CD14-positive monocyte (primary cell): ENCODE measurements around the gene TLR9. TPM values are rescaled to one million over a fixed set of nuclear protein-coding genes. Genes with fewer than 3 reads are reported as not detected.
"Not testable (repeated sequence)": the region's sequence is repeated elsewhere in the genome, so short reads cannot be mapped to it uniquely, and the experiment has no call there.

Source experiments
- DNase-seq, 3 donors: peaks; one replicate each; pipeline ENCODE4 v3.0.0-alpha.2; 2011 to 2022
- H2AFZ ChIP-seq: 2 replicates; pipeline ENCODE4 v1.6.0; 2012; ENCODE audit warnings: mild to moderate bottlenecking, low read depth, low read length, inconsistent platforms; ENCODE audit not compliant: insufficient read depth, poor library complexity, severe bottlenecking
- H3K27ac ChIP-seq, 2 donors: 1 replicate in 1 of 2; 2 replicates in 1 of 2; pipeline ENCODE4 v1.5.1; 2012 to 2013; ENCODE audit warnings: low read length in 2 of 2, control low read depth in 1 of 2, inconsistent platforms in 1 of 2, low read depth in 1 of 2, mild to moderate bottlenecking in 1 of 2
- H3K27me3 ChIP-seq, 2 donors: one replicate each; pipeline versions ENCODE4 v1.6.0 to v1.6.1; 2011 to 2013; ENCODE audit warnings: low read length in 2 of 2; ENCODE audit not compliant: control insufficient read depth in 2 of 2, insufficient read depth in 2 of 2
- H3K36me3 ChIP-seq, 2 donors: replicated peaks in 1 of 2; 1 replicate in 1 of 2; 2 replicates in 1 of 2; pipeline versions ENCODE4 v1.5.1 to v1.6.1; 2012 to 2013; ENCODE audit warnings: low read length in 2 of 2, control low read depth in 1 of 2, inconsistent platforms in 1 of 2, mild to moderate bottlenecking in 1 of 2; ENCODE audit not compliant: insufficient read depth in 2 of 2, control insufficient read depth in 1 of 2
- H3K4me1 ChIP-seq, 2 donors: 1 replicate in 1 of 2; 2 replicates in 1 of 2; pipeline versions ENCODE4 v1.5.1 to v1.6.1; 2012 to 2013; ENCODE audit warnings: low read length in 2 of 2, control low read depth in 1 of 2, inconsistent platforms in 1 of 2, mild to moderate bottlenecking in 1 of 2, moderate library complexity in 1 of 2; ENCODE audit not compliant: insufficient read depth in 2 of 2, control insufficient read depth in 1 of 2
- H3K4me2 ChIP-seq: replicated peaks from 2 replicates; pipeline ENCODE3; 2012; ENCODE audit warnings: low read length, moderate library complexity, mild to moderate bottlenecking; ENCODE audit not compliant: poor library complexity, severe bottlenecking; ENCODE audit errors: extremely low read depth
- H3K4me3 ChIP-seq, 3 experiments: fragments of 200-600 bp in 1 of 3; sonication (generic) in 1 of 3; replicated peaks in 1 of 3; 1 replicate in 2 of 3; 2 replicates in 1 of 3; pipeline ENCODE4 v1.5.1; 2011 to 2013; ENCODE audit warnings: low read length in 3 of 3, mild to moderate bottlenecking in 3 of 3, control low read depth in 2 of 3, low read depth in 2 of 3, inconsistent platforms in 1 of 3, moderate library complexity in 1 of 3
- H3K79me2 ChIP-seq: 2 replicates; pipeline ENCODE4 v1.6.0; 2012; ENCODE audit warnings: mild to moderate bottlenecking, control low read depth, inconsistent platforms, low read length, moderate library complexity; ENCODE audit not compliant: insufficient read depth
- H3K9ac ChIP-seq: 2 replicates; pipeline ENCODE4 v1.6.0; 2017; ENCODE audit warnings: low read length, mild to moderate bottlenecking; ENCODE audit not compliant: insufficient read depth, poor library complexity, severe bottlenecking
- H3K9me3 ChIP-seq, 2 donors: replicated peaks in 1 of 2; 1 replicate in 1 of 2; 2 replicates in 1 of 2; pipeline versions ENCODE4 v1.5.1 to v1.6.1; 2012 to 2013; ENCODE audit warnings: low read length in 2 of 2, control low read depth in 1 of 2; ENCODE audit not compliant: control insufficient read depth in 1 of 2, insufficient read depth in 1 of 2
- H4K20me1 ChIP-seq: 2 replicates; pipeline ENCODE4 v1.6.0; 2012; ENCODE audit warnings: mild to moderate bottlenecking, low read length, control low read depth, moderate library complexity; ENCODE audit not compliant: insufficient read depth
- H3K27ac Mint-ChIP-seq, 7 donors: one replicate each; pipeline ENCODE4 v1.8.0; 2020; ENCODE audit warnings: mild to moderate bottlenecking in 7 of 7, mixed read lengths in 7 of 7, moderate library complexity in 6 of 7, inconsistent platforms in 2 of 7
- H3K27me3 Mint-ChIP-seq, 3 donors: one replicate each; pipeline ENCODE4 v1.8.0; 2021 to 2022; ENCODE audit warnings: low read depth in 3 of 3, mild to moderate bottlenecking in 3 of 3, mixed read lengths in 3 of 3, moderate library complexity in 3 of 3, inconsistent platforms in 1 of 3
- H3K36me3 Mint-ChIP-seq, 2 donors: one replicate each; pipeline ENCODE4 v1.8.0; 2020; ENCODE audit warnings: mixed read lengths in 2 of 2, inconsistent platforms in 1 of 2, mild to moderate bottlenecking in 1 of 2
- H3K4me1 Mint-ChIP-seq: one replicate; pipeline ENCODE4 v1.8.0; 2020; ENCODE audit warnings: mild to moderate bottlenecking, mixed read lengths
- H3K4me3 Mint-ChIP-seq, 2 donors: one replicate each; pipeline ENCODE4 v1.8.0; 2020; ENCODE audit warnings: mild to moderate bottlenecking in 2 of 2, mixed read lengths in 2 of 2, moderate library complexity in 1 of 2
- H3K9me3 Mint-ChIP-seq, 7 donors: one replicate each; pipeline ENCODE4 v1.8.0; 2020 to 2022; ENCODE audit warnings: mixed read lengths in 7 of 7, mild to moderate bottlenecking in 6 of 7, moderate library complexity in 6 of 7, inconsistent platforms in 2 of 7
- CTCF ChIP-seq: fragments of 200-600 bp; IDR thresholded peaks from one replicate; pipeline ENCODE4 v1.8.0; 2022; ENCODE audit warnings: antibody characterized with exemption, mild to moderate bottlenecking
- WGBS: methylation state at CpG from one replicate; pipeline ENCODE4 v1.1.5; 2013; ENCODE audit warnings: missing lambda C conversion rate; ENCODE audit not compliant: insufficient coverage; 5-methylcytosine and 5-hydroxymethylcytosine counted together
- intact Hi-C, 2 donors: fragments of 100-400 bp; cut with micrococcal nuclease; formaldehyde crosslinking; loops; one replicate each; pipeline versions ENCODE4 v1.15.0 to v1.15.1; 2023
- polyA plus RNA-seq, 3 donors: library from polyadenylated mRNA; depleted of rRNA in 1 of 3; unstranded in 2 of 3; stranded (reverse) in 1 of 3; fragments of 300-500 nt in 2 of 3; fragments of >200 nt in 1 of 3; fragmentation: Illumina TruSeq in 2 of 3; gene quantifications; 1 replicate in 2 of 3; 2 replicates in 1 of 3; pipeline ENCODE4 v1.2.3, GENCODE V29; 2012 to 2021

Gene TLR9
- polyA plus RNA-seq, 3 donors = 0.91 TPM; not detected in 2

GRCh38 chr3:52272831-52273230, 47.4 kb upstream of the TLR9 start:
- H3K4me2 ChIP-seq = no peak overlapping the region

GRCh38 chr3:52272172-52272571, 46.7 kb upstream of the TLR9 start:
- H3K4me3 ChIP-seq, DNase-seq, H2AFZ ChIP-seq, H3K9me3 Mint-ChIP-seq, H3K27me3 ChIP-seq, H3K4me2 ChIP-seq, H3K4me3 Mint-ChIP-seq, H3K9ac ChIP-seq, intact Hi-C loops, H3K9me3 ChIP-seq, H3K27me3 Mint-ChIP-seq: not testable (repeated sequence)
- Histone ChIP-seq H3K27ac (peak overlapping the region in 1 of 2 donors; percentile 90), H3K4me1 (peaks cover 49 to 72% of the 10 kb centered on the region in 2 donors), H3K36me3 (peaks cover 32 to 66% of the 10 kb centered on the region in 2 donors), H4K20me1 (peaks cover 97% of the 10 kb centered on the region), H3K79me2 (peaks cover 100% of the 10 kb centered on the region)
- peaks cover 71% of the 10 kb centered on the region for H3K4me1 Mint-ChIP-seq
- H3K36me3 Mint-ChIP-seq = peaks cover 46 to 75% of the 10 kb centered on the region in 2 donors
- peak overlapping the region in 5 of 7 donors; percentile 2 to 98 (median 41) for H3K27ac Mint-ChIP-seq
- WGBS = no CpG with 5 or more reads among the region's 9 CpGs

More at GRCh38 chr3:52272831-52273230, 47.4 kb upstream of the TLR9 start:
- no peak overlapping the region for H3K9ac ChIP-seq
- no peaks in the 10 kb centered on the region for H3K27me3 Mint-ChIP-seq
- H3K27ac ChIP-seq = peak overlapping the region in 1 of 2 donors; percentile 59
- peaks cover 75% of the 10 kb centered on the region for H3K4me1 Mint-ChIP-seq
- no peaks in the 10 kb centered on the region for H3K27me3 ChIP-seq
- intact Hi-C loops = no loop called here
- H3K9me3 Mint-ChIP-seq = no peaks in the 10 kb centered on the region
- no peaks in the 10 kb centered on the region for H3K9me3 ChIP-seq
- peaks cover 96% of the 10 kb centered on the region for H4K20me1 ChIP-seq
- H3K36me3 ChIP-seq = peaks cover 25 to 59% of the 10 kb centered on the region in 2 donors
- H3K4me3 Mint-ChIP-seq = no peak overlapping the region
- H2AFZ ChIP-seq = no peak overlapping the region
- TF ChIP-seq CTCF = no peak
- H3K4me1 ChIP-seq = peaks cover 51 to 79% of the 10 kb centered on the region in 2 donors
- H3K36me3 Mint-ChIP-seq = peaks cover 39 to 68% of the 10 kb centered on the region in 2 donors
- peaks cover 100% of the 10 kb centered on the region for H3K79me2 ChIP-seq
- H3K4me3 ChIP-seq = no peak overlapping the region
- WGBS = no CpG with 5 or more reads among the region's 3 CpGs
- no peak for DNase-seq
- peak overlapping the region in 5 of 7 donors; percentile 33 to 74 (median 61) for H3K27ac Mint-ChIP-seq
